Lower leg skin (tissue), 4 donors: ENCODE measurements around the gene ATOH8. TPM values are rescaled to one million over a fixed set of nuclear protein-coding genes. Genes with fewer than 3 reads are reported as not detected.

Source experiments
- DNase-seq, 2 donors: peaks; one replicate each; pipeline ENCODE4 v3.0.0-alpha.2; 2019; ENCODE audit warnings: low spot score in 2 of 2
- H3K4me3 ChIP-seq: fragments of 200-600 bp; sonication (generic); 2 replicates; pipeline ENCODE4 v1.5.1; 2017; ENCODE audit warnings: mild to moderate bottlenecking, low read depth; ENCODE audit not compliant: poor library complexity, severe bottlenecking
- CTCF ChIP-seq, 3 donors: fragments of 450-650 bp; IDR thresholded peaks; one replicate each; pipeline ENCODE4 v1.5.1; 2016; ENCODE audit warnings: antibody characterized with exemption in 3 of 3, mild to moderate bottlenecking in 3 of 3, moderate library complexity in 2 of 3
- POLR2A ChIP-seq, 2 donors: fragments of 450-650 bp; IDR thresholded peaks; one replicate each; pipeline ENCODE4 v1.6.1; 2016 to 2017; ENCODE audit warnings: antibody characterized with exemption in 2 of 2, mild to moderate bottlenecking in 1 of 2, moderate library complexity in 1 of 2
- WGBS, 2 donors: methylation state at CpG; one replicate each; pipeline ENCODE4 v1.1.5; 2018; 5-methylcytosine and 5-hydroxymethylcytosine counted together
- intact Hi-C: fragments of 100-400 bp; cut with DNase I; formaldehyde crosslinking; loops from one replicate; pipeline ENCODE4 v1.15.0; 2023; ENCODE audit warnings: low total_unique reads
- total RNA-seq, 4 donors: library from RNA; depleted of rRNA; stranded (reverse); fragments of >200 nt; gene quantifications; one replicate each; pipeline ENCODE4 v1.1.0, GENCODE V29; 2016

The ATOH8 gene
- total RNA-seq, 4 donors from 2014 or later, result 27.3 to 79.8 (median 33.7) TPM

GRCh38 chr2:85741833-85742455 lies 11.8 kb upstream of the ATOH8 start:
- 11 to 22% methylated on average over 19 of the region's 19 CpGs for WGBS, 2 donors
- no peak for TF ChIP-seq CTCF (IDR thresholded peaks at IDR 0.05)
- no peak for TF ChIP-seq POLR2A (IDR thresholded peaks at IDR 0.05)
- DNase-seq, result peak; percentile 69 to 95
- no peak overlapping the region for H3K4me3 ChIP-seq
- intact Hi-C loops, result no loop called here

- DNase-seq, result peak in 1 of 2 donors; percentile 84
- no peak overlapping the region for H3K4me3 ChIP-seq
- intact Hi-C loops, result no loop called here
- no peak for TF ChIP-seq CTCF (IDR thresholded peaks at IDR 0.05)
- no peak for TF ChIP-seq POLR2A (IDR thresholded peaks at IDR 0.05)
- WGBS, 2 donors, result 67 to 70% methylated on average over 10 of the region's 10 CpGs
Observed at GRCh38 chr2:85743304-85743978, 10.3 kb upstream of the ATOH8 start.

GRCh38 chr2:85744055-85744454 lies 9.7 kb upstream of the ATOH8 start:
- H3K4me3 ChIP-seq, result no peak overlapping the region
- TF ChIP-seq POLR2A (IDR thresholded peaks at IDR 0.05) (no peak), CTCF (IDR thresholded peaks at IDR 0.05) (no peak)
- intact Hi-C loops, result no loop called here
- peak in 1 of 2 donors; percentile 78 for DNase-seq
- WGBS, 2 donors, result 56 to 58% methylated on average over 4 of the region's 4 CpGs

- intact Hi-C loops, result no loop called here
- DNase-seq, result peak; percentile 81 to 94
- H3K4me3 ChIP-seq, result no peak overlapping the region
- no peak for TF ChIP-seq CTCF (IDR thresholded peaks at IDR 0.05)
- TF ChIP-seq POLR2A (IDR thresholded peaks at IDR 0.05), result no peak
- 34 to 43% methylated on average over 10 of the region's 10 CpGs for WGBS, 2 donors
Observed at GRCh38 chr2:85744741-85745601, 8.8 kb upstream of the ATOH8 start.

- no peak for TF ChIP-seq POLR2A (IDR thresholded peaks at IDR 0.05)
- no peak for TF ChIP-seq CTCF (IDR thresholded peaks at IDR 0.05)
- intact Hi-C loops, result no loop called here
- H3K4me3 ChIP-seq, result no peak overlapping the region
- DNase-seq, result no peak
- 45 to 50% methylated on average over 8 of the region's 8 CpGs for WGBS, 2 donors
Observed at GRCh38 chr2:85745619-85746018, 8.2 kb upstream of the ATOH8 start.
